Activated CD4-positive, CD25-positive, alpha-beta regulatory T cell (primary cell): ENCODE results near the gene AMPD1.

Experiments
- DNase-seq, 4 experiments: peaks; one replicate each; lab custom pipeline; 2025; lab: John Stamatoyannopoulos, UW

Gene AMPD1

GRCh38 chr1:114695430-114696058, at the start of gene AMPD1:
AMPD1 (minus strand) TSS chr1:114695546; CDS start chr1:114695471, 75 bp downstream.
- DNase-seq, result no peak

GRCh38 chr1:114741963-114742746, 46.8 kb upstream of the AMPD1 start:
- DNase-seq, result no peak

GRCh38 chr1:114740331-114740730, 45.0 kb upstream of the AMPD1 start:
- no peak for DNase-seq

- no peak for DNase-seq
These were observed 42.0 kb upstream of the AMPD1 start for GRCh38 chr1:114737314-114737849.

- DNase-seq, result no peak
These were observed 40.1 kb upstream of the AMPD1 start for GRCh38 chr1:114735479-114735878.

- no peak for DNase-seq
These were observed 34.4 kb upstream of the AMPD1 start for GRCh38 chr1:114729782-114730181.

GRCh38 chr1:114728553-114728952, 33.2 kb upstream of the AMPD1 start:
- no peak for DNase-seq

GRCh38 chr1:114725230-114725629, 29.9 kb upstream of the AMPD1 start:
- no peak for DNase-seq

- DNase-seq, result no peak
These were observed 28.6 kb upstream of the AMPD1 start for GRCh38 chr1:114723915-114724314.

- no peak for DNase-seq
These were observed 28.1 kb upstream of the AMPD1 start for GRCh38 chr1:114723457-114723856.

GRCh38 chr1:114720492-114720891, 25.1 kb upstream of the AMPD1 start:
- DNase-seq, result no peak

GRCh38 chr1:114719424-114719787, 24.1 kb upstream of the AMPD1 start:
- no peak for DNase-seq

- no peak for DNase-seq
These were observed 23.5 kb upstream of the AMPD1 start for GRCh38 chr1:114718661-114719423.

GRCh38 chr1:114716304-114717170, 21.2 kb upstream of the AMPD1 start, which contains the start of gene NRAS:
NRAS (minus strand) TSS chr1:114716771; CDS start chr1:114716160, 611 bp downstream.
- peak; percentile 89 to 94 (median 93) for DNase-seq

GRCh38 chr1:114715952-114716303, 20.6 kb upstream of the AMPD1 start:
- no peak for DNase-seq

GRCh38 chr1:114712977-114713376, 17.6 kb upstream of the AMPD1 start:
- DNase-seq, result no peak

- DNase-seq, result no peak
These were observed 15.0 kb upstream of the AMPD1 start for GRCh38 chr1:114710360-114710759.

GRCh38 chr1:114707604-114708003, 12.3 kb upstream of the AMPD1 start:
- no peak for DNase-seq

GRCh38 chr1:114703242-114703641, 7.9 kb upstream of the AMPD1 start:
- DNase-seq, result no peak

GRCh38 chr1:114702737-114703136, 7.4 kb upstream of the AMPD1 start:
- no peak for DNase-seq

GRCh38 chr1:114701931-114702330, 6.6 kb upstream of the AMPD1 start:
- DNase-seq, result no peak
